ENCODE data around the gene CHAF1A.

Gene CHAF1A

DNA sequence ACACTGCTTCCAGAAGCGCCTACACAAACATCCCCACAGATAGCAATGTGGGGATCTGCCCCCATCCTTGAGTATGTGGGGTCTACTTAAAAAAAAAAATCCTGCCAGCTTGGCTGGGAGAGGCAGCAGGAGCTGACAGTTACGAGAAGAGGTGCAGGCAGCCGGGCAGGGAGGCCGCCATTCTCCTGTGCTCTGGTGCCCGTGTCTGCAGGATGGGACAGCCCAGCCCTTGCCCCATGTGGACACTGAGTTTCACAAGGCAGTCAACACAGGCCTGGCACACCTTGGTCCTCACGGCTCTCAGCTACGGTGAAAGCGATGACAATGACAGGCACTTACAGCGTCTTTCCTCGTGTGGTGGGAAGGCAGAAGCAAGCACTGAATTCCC is 35.1 kb upstream of the CHAF1A start:
- no peak for DNase-seq (ENCODE audit: low read depth, low spot score)

DNA sequence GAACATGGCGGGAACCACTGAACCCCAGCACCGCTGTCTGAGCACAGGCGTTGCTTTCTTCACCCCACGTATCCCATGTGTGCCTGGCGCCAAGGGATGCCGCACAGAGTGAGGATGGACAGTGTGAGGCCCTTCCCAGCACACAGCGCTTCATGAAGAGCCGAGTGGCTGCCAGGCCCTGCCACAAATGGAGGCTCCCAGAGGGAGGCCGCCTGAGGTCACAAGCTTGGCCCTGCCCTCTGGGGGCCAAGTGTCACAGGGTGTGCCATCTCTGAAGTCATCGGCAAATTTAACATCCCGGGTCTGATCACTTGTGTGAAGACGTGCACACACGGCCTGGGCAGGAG is 34.7 kb upstream of the CHAF1A start:
- no peak for DNase-seq (ENCODE audit: low read depth, low spot score)

DNA sequence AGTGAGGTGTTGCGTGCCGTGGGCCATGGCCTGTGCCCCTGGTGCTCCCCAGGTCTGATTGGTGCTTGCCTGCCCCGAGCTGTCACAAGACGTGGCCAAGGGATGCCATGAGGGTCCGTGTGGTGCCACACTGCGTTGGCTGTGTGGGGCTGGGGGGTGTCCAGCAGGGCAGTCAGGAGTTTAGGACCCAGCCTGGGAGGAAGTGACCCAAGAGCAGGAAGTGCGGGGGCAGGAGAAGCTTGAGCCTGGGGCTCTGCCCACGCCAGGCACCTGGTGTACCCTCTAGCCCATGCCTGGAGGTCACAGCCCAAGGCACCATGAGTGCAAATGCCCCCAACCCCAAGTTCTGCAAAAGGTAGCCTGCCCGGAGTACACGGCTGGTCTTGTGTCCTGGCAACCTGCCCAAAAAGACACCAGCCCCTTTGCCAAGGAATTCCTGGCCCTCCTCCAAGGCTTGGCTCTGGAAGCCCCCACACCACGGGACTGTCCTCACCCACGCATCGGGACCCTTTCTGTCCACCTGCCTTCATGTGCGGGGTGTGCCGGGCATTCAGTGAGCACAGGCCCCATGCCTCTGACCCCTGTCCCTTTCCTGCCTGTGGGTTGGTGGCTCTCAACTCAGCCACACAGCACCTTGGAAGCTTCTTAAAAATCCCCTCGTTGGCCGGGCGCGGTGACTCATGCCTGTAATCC is 34.2 kb upstream of the CHAF1A start:
- peak; percentile 59 for DNase-seq (ENCODE audit: low read depth, low spot score)

DNA sequence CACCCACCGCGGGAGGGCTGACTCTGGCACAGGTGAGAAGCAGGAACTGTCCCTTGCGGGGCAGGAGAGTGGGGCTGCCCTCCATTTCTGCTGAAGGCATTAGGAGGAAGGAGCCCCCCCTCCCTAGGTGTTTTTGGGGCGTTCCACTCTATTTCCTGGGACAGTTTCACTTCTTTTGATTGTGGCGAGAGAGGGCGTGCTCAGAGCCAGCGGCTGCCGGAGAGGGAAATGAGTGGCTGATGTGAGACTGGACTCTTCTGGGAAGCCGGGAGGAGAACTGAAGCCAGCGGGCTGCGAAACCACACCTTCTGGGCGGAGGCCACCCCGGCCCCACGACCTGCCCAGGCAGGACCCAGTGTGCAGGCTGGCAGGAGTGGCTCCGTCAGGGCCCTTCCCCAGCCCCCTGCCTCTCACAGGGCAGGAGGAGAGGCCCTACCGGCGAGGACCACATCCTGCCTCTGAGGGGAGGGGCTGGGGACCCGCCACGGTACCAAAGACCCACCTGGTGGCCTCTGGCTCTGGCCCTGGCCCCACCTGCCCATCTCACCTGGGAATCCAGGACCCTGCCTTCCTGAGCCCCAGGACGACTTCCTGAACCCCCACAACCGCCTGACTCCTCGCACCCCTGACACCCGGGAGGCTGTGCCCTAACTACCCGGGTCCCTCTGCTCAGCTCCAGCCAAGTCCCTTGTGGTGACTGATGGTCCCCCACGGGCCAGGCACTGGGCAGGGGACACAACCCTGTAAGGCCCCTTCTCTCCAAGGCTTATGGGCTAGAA is 33.1 kb upstream of the CHAF1A start:
- DNase-seq (ENCODE audit: low read depth, low spot score) = peak; percentile 86

DNA sequence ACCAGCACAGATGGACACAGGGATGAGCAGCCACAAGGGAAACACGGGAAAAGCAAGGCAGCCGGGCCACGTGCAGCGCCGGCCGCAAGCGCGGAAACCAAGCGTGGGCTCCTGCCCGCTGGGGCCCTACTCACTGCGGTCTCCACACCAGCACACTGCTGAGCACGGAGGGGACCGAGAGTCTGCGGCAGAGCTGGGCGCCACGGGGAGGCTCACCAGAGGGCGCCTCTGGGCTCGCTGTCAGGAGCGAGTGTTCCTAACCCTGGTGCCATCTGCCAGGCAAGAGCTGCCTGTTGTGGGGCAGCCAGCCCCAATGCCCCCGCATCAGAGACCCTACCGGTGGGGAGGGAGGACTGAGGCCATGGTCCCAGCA is 32.6 kb upstream of the CHAF1A start:
- DNase-seq (ENCODE audit: low read depth, low spot score) = peak; percentile 61

DNA sequence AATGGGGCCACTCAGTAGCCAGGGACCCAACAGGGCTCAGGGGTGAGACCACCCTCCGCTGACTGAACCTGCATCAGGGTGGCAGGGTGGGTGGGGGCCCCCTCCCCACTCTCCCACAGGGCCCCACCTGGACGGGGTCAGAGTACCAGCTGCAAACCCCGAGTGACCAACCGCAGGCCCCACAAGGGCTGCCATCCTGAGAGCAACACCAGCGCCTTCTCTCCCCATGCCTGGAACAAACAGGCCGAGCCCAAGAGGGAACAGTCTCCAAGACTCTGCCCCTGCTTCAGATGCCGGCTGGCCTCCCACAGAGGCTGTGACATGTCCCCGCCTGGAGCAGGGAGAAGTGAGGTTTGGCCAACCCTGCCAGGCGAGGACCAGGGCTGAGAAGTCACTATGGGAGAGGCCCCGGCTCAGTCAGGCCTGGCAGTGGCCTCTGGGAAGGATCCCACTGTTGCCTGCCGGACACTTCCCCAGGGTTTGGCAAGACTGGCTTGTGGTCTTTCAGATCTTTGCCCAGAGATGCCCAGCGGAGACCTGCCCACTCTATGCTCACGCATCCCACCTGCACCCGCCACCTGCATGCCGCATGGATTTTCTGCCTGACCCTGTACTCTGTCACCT is 31.9 kb upstream of the CHAF1A start:
- DNase-seq (ENCODE audit: low read depth, low spot score) = no peak

DNA sequence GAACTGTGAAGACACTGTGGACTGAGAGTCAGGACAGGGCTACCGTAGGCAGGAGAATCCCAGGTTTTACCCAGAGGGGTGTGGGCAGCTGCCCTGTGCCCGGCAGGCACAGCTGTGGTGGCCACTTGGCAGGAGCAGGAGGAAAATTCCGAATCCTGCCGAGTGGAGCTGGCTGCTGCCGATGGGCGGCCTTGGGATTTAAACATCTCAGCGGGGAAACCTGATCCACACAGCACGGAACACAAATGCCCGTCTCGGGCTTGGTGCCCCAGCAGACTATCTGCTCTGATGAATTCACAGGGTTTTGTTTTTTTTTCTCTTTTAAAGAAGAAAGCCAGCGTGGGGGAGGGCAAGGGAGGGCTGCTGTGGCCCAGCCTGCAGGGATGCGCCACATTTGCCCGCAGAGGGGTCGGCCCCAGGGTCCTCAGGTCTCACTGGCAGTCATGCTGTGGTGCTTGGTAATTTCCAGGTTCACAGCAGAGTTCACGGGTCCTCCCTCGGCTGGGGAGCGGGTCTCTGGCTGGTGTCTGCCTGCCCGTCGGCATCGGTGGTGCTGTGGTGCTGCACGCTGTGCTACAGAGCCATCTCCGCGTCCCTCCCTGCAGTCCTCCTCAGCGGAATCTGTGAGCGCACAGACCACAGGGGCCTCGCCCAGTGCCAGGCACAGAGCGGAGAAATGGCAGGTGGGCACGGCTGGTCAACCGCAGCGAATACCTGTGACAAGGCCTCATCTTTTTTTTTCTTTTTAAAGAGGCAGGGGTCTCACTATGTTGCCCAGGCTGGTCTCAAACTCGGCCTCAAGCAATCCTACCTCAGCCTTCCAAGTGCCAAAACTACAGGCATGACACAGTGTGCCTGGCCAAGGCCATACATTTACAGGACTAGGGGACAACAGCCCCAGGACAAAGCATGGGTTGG is 30.9 kb upstream of the CHAF1A start:
- peak; percentile 62 for DNase-seq (ENCODE audit: low read depth, low spot score)

DNA sequence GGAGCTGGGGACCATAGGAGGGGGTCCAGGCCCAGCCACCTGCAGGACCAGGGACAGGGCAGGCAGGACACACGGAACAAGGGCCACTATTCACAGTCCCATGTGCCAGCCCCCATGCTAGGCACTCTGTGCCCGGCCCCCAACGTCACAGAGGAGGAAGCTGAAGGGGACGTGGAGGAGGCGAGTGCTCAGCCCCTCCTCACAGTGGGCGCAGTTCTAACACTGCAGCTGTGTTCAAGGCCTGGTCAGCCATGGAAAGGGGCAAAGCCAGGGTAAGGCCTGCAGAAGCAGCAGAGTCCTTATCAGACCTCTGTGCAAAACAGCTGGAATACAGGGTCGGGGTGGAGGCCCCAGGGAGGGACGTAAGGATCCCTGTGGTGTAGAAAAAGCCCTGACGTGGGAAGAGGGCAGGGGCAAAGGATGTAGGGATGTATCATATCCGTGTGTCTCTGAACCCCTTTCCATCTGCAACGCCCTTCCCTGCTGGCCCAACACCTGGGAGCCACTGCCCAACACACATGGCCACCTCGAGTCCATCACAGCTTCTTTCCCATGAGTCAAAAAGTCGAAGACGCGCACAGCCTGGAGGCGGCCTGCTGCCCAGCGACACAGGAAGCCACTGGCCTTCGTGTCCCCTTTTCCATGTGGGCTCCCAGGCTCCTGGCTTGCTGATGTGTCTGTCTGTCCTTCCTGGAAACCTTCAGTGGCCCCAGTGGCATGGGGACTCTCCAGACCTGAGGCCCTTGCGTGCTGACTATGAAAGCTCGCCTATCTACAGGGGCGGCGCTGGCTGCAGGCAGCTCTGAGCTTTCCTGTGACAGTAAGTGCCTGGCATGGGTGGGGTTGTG is 30.1 kb upstream of the CHAF1A start:
- no peak for DNase-seq (ENCODE audit: low read depth, low spot score)

DNA sequence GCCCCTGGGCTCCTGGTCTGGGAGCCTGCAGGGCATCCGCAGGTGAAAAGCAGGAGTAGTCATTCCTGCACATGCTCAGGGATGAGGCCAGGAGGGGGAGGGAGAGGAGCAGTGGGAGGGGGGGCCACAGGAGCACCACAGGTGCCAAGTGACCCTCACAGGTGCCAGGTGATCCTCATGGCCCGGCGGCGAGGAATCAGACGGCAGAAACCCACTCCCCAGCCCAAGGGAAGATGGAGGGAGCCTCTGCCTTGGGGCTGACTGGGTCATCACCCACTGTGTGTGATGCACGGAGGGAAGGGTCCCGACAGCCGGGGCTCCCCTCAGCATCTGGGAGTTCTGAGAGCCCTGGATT is 29.4 kb upstream of the CHAF1A start:
- no peak for DNase-seq (ENCODE audit: low read depth, low spot score)

DNA sequence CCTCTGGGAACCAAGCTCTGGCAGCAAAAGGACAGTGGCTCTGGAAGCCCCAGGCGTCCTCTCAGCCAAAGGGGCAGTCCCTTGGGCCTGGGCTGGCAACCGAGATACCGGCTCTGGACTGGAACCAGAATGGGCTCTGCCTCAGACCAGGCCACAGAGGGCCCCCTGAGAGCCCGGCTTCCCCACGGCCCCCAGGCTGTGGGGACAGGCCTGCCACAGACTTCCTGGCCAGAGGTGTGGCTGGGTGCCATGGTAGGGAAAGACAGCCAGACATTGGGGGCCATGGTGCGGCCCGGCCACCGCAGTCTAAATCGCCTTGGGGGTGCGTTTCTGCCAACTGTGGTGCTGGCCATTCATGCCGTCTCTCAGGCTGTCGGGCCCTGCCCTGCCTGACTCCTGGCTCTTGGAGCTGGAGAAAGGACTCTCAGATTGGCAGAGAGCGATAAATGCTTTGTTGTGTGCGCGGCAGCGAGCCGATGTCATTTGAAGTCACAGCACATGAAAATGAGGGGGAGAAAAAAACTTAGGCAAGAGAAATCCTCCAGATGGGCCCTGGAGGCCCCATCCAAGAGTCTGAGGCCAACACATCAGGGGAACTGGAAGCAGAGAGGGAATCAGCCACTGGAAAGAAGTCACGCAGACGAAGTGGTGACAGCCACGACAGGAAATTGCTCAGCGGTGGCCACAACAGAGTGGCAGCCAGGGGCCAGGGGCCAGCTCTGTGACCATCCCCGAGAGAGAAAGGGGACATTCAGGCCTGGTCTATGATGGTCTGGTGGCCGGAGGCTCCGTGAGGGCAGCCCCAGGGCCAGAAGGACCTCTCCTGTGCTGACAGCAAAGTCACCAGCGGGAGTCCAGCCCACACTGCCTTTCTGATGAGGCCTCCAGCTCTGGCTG is 28.6 kb upstream of the CHAF1A start:
- DNase-seq (ENCODE audit: low read depth, low spot score) = peak; percentile 53

DNA sequence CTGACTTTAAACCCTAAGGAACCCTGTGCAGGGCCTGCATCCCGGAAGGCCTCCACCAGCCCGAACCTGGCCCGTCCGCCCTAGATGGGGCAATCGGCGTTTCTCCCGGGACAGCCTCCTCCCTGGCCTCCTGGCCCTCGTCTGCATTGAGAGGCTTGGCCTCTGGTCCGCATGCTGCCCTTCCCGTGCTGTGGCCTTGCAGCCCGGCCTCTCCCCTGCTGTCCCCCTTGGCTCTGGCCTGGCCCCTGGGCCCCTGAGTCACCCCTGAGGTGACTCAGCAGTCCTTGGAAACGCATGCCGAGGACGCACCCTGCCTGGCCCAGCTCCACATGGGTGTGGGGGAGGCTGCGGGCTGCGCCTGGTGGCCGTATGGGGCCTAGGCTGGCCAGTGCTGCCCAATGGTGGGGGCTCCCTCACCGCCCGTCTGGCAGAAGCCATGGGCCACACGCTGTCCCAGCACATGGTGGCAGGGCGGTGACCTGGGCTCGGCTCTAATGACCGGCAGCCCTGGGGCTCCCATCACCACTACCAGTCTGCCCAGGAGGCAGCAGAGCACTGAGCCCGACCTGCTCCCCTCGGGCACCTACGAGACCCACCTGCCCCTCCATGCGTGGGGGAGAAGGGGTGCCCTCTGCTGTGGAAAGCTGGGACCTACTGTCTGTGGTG is 27.8 kb upstream of the CHAF1A start:
- peak; percentile 88 for DNase-seq (ENCODE audit: low read depth, low spot score)

DNA sequence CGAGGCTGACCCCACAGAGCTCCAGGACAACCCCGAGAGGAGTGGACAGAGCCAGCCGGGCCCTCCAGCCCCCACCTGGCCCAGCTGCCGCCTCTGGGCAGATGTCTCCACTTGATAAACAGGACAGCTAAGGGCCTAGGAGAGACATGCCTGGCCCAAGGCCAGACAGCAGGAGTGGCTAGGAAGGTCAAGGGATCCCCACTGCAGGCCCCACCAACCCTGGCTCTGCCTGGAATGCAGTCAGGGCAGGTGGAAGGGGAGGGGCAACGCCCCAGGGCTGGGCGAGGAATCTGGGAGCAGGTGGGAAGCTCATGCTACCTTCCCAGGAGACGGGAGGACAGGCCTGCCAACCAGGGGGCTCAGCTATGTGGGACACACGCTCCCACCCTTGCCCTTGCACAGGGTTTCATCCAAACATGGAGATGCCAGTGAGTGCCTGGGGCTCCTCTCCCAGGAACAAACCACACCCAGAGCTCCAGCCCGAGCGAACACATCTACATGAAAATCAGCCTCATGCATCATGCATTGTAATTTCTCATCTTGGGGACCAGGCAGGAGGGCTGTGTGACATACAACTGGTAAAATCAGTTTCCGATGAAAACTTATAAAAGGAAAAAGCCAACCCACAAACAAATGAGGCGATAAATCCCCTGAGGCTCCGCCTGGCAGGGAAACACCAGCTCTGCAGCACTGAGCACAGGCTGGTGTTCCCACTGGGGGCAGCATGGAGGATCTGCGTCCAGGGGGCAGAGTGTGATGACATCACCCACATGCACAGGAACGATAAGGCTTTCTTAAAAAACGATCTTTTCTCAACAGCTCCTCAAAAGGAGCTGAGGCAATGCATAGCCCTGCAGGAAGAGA is 27.0 kb upstream of the CHAF1A start:
- DNase-seq (ENCODE audit: low read depth, low spot score) = peak; percentile 81

DNA sequence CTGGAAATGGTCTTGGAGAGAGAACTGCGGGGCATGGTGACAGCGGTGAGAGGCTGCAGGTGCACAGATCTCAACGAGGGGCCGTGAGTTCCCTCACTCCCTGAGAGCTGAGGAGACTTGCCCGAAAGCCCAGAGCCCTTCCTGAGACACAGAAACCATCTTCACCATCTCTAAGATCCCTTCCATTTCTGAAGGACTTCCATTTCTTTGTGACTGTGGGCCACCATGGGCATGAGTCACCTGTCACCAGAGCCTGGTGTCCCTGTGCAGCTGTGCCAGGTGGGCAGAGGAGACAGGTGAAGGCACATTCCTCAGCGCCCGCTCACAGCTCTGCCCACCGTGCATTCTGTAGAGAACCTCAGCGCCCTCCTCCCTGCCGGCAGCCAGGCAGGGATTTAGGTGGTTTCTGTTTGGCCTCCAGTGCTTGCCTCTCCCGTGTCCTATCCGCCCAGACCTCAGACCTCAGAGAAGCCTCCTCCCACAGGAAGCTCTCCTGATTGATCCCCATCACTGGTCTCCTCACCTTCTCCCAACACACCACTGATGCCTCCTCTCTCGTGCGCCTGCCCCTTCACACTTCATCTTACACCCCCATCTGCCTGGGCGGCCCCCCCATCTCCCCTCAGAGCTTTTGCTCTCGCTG is 26.3 kb upstream of the CHAF1A start:
- no peak for DNase-seq (ENCODE audit: low read depth, low spot score)

DNA sequence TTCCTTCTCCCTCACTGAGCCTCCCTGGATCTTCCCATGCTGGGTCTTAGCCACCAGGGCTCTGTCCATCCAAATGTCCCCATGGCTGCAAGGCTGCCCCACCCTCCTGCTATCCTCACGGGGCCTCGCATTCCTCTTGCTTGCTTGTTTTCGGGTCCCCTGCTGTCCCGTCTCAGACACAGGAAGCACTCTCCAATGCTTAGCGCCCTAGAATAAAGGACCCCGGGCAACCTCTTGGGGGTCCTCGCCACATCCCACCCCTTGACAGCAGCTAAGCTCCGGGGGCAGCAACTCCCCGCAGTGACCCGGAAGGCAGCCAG is 25.8 kb upstream of the CHAF1A start:
- no peak for DNase-seq (ENCODE audit: low read depth, low spot score)

DNA sequence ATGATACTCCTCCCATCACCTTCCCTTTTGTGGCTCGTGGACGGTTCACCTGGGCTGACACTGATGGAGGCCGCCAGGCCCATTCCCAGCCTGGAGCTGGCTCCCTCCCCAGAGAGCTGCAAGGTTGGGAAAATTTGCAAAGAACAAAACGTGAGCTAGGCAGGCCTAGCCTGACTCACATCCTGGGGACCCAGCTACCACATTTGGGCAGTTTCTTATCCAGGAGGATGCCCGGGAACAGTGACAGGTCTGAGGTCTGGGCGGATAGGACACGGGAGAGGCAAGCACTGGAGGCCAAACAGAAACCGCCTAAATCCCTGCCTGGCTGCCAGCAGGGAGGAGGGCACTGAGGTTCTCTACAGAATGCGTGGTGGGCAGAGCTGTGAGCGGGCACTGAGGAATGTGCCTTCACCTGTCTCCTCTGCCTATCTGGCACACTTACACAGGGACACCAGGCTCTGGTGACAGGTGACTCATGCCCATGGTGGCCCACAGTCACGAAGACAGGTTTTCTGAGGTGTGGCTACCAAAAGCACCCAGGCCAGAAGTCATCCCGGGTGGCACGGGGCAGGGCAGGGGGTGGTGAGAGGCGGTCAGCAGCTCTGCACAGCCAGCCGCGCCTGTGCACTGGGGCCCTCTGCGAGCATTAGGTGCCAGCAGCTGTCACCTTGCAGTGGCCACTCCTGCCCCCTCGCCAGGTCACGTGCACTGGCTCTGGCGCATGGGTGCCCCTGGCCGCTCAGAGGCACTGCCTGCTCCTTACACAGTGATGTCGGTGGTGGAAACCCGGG is 25.3 kb upstream of the CHAF1A start:
- DNase-seq (ENCODE audit: low read depth, low spot score) = no peak

DNA sequence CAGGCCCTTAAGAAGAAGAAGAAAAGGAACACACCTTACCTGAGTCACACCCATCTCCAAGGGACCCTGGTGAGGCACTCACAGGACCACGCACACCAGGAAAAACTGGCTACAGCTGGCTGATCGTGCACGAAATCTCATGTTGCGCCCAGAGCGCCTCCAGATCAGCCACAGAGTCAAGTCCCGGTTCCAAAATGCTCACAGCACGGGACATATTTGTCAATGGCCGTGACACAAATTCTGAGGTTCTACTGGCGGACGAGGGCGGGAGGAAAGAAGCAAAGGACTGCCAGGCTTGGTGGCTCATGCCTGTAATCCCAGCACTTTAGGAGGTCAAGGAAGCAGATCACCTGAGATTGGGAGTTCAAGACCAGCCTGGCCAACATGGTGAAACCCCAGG is 23.6 kb upstream of the CHAF1A start:
- DNase-seq (ENCODE audit: low read depth, low spot score) = no peak

Measured in astrocyte of the hippocampus (primary cell).